Lower leg skin (tissue), 4 donors: Measurements from ENCODE around the gene RNF8. TPM values are rescaled to one million over a fixed set of nuclear protein-coding genes. Genes with fewer than 3 reads are reported as not detected.

Source experiments
- DNase-seq, 2 donors: peaks; one replicate each; pipeline ENCODE4 v3.0.0-alpha.2; 2019; ENCODE audit warnings: low spot score in 2 of 2
- H3K4me3 ChIP-seq: fragments of 200-600 bp; sonication (generic); 2 replicates; pipeline ENCODE4 v1.5.1; 2017; ENCODE audit warnings: mild to moderate bottlenecking, low read depth; ENCODE audit not compliant: poor library complexity, severe bottlenecking
- POLR2A ChIP-seq, 2 donors: fragments of 450-650 bp; IDR thresholded peaks; one replicate each; pipeline ENCODE4 v1.6.1; 2016 to 2017; ENCODE audit warnings: antibody characterized with exemption in 2 of 2, mild to moderate bottlenecking in 1 of 2, moderate library complexity in 1 of 2
- WGBS, 2 donors: methylation state at CpG; one replicate each; pipeline ENCODE4 v1.1.5; 2018; 5-methylcytosine and 5-hydroxymethylcytosine counted together
- intact Hi-C: fragments of 100-400 bp; cut with DNase I; formaldehyde crosslinking; loops from one replicate; pipeline ENCODE4 v1.15.0; 2023; ENCODE audit warnings: low total_unique reads
- total RNA-seq, 4 donors: library from RNA; depleted of rRNA; stranded (reverse); fragments of >200 nt; gene quantifications; one replicate each; pipeline ENCODE4 v1.1.0, GENCODE V29; 2016
- TF ChIP-seq, protein P1 (sequence below), 3 donors: fragments of 450-650 bp; IDR thresholded peaks; one replicate each; pipeline ENCODE4 v1.5.1; 2016; ENCODE audit warnings: antibody characterized with exemption in 3 of 3, mild to moderate bottlenecking in 3 of 3, moderate library complexity in 2 of 3

The RNF8 gene
- total RNA-seq, 4 donors from 2014 or later = 7.1 to 16.2 (median 12.9) TPM

DNA sequence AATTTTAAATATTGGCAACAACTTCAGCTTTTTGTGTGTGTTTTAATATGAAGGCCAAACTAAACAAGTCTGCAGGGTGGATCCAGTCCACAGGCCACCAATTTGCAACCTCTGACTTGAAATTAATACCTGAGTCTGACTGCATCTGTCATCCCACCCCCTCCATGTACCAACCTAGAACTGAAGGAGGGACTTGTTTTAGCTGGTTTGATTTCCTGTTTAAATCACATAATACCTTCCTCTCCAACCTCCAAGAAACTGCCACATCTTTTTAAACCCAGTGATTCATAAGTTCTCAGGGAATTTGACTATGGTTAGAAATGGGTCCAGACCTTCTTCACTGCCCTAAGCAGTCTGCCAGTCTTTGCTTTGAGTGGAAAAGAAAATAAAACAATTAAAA, 21.6 kb downstream of the RNF8 start:
- intact Hi-C loops = no loop called here
- H3K4me3 ChIP-seq = no peak overlapping the region
- DNase-seq = no peak
- no peak for TF ChIP-seq POLR2A (IDR thresholded peaks at IDR 0.05)
- TF ChIP-seq, protein P1, sequence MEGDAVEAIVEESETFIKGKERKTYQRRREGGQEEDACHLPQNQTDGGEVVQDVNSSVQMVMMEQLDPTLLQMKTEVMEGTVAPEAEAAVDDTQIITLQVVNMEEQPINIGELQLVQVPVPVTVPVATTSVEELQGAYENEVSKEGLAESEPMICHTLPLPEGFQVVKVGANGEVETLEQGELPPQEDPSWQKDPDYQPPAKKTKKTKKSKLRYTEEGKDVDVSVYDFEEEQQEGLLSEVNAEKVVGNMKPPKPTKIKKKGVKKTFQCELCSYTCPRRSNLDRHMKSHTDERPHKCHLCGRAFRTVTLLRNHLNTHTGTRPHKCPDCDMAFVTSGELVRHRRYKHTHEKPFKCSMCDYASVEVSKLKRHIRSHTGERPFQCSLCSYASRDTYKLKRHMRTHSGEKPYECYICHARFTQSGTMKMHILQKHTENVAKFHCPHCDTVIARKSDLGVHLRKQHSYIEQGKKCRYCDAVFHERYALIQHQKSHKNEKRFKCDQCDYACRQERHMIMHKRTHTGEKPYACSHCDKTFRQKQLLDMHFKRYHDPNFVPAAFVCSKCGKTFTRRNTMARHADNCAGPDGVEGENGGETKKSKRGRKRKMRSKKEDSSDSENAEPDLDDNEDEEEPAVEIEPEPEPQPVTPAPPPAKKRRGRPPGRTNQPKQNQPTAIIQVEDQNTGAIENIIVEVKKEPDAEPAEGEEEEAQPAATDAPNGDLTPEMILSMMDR (IDR thresholded peaks at IDR 0.05) = no peak

DNA sequence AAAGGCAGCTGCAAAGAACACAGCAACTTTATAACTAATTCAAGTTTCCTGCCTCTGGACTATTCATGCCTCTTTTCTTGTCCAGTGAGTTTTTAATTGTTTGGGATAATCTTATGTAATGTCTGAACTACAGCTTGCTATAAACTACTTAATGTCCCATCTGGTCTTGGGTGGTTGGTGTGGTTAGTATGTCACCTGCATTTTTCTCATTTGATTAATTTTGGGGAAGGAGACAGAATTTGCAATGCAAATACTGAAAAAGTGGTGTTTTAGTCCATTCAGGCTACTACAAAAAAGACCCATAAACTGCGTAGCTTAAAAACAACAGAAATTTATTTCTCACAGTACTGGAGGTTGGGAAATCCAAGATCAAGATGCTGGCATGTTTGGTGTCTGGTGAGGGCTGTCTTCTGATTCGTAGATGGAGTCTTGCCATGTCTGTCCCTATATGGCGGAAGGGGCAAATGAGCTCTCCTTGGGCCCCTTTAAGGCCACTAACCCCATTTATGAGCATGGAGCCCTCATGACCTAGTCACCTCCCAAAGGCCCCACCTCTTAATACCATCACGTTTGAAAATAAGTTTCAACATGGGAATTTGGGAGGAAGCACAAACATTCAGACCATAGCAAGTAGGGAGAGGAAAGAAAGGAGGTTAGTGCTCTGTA, 22.4 kb downstream of the RNF8 start:
- intact Hi-C loops = no loop called here
- 78 to 79% methylated on average over 4 of the region's 4 CpGs for WGBS, 2 donors
- H3K4me3 ChIP-seq = no peak overlapping the region
- DNase-seq = no peak
- no peak for TF ChIP-seq POLR2A (IDR thresholded peaks at IDR 0.05)
- TF ChIP-seq, protein P1 (IDR thresholded peaks at IDR 0.05) = no peak

DNA sequence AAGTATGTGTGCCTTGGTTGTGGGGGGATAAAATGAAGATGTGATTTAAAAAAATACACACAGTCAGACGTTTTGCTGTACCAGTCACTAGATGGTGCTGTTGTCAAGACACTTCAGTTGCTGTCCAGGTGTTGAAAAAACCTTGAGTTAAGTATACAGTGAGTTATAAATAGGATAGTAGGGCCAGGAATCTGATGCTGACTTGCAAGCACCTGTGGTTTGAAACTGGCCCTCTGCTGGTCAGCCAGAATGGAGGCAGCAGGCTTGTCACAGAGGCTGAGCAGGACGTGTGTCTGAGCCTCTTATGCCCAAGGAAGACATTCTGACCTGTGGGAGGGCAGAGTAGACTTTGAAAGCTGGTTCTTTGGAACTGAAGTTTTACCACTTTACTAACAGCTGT, 27.8 kb downstream of the RNF8 start:
- no peak overlapping the region for H3K4me3 ChIP-seq
- TF ChIP-seq, protein P1 (IDR thresholded peaks at IDR 0.05) = no peak
- no peak for TF ChIP-seq POLR2A (IDR thresholded peaks at IDR 0.05)
- no peak for DNase-seq
- 47 to 49% methylated on average over 2 of the region's 2 CpGs for WGBS, 2 donors
- intact Hi-C loops = no loop called here

DNA sequence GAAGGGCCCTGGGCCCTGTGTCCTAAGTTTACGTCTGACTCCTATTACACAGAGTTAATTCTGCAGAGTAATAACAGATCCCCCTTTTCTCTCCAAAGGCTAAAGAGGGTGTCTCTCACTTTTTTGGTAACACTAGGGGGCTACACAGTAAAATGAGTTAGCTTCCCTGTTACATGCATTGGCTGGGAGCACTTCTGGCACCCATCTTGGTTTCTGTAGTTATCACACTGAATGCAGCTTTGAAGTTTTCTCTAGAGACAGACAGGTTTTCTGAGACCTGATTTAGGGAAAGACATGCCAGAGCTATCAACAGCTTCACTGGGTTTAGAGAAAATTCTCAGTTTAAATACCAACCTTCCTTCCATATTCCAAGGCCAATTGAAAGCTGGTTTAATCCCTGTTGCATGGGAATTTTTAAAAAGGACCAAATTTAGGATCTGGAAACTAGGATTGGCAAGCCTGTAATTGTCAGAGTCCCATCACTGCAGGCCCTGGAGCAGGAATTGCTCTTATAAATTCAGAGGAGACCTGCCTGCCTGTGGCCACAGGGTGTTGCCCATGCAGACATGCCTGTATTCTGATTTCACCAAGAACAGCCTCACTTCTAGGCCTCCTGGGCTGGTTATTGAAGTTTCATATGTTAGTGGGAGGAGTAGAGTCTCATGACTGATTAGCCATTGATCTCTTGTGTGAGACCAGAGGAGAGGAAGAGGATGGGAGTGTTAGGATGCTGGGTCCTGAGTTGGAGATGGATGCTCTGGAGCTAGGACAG, 29.4 kb downstream of the RNF8 start:
- WGBS, 2 donors = 82 to 97% methylated on average over 1 of the region's 1 CpG
- TF ChIP-seq, protein P1 (IDR thresholded peaks at IDR 0.05) = no peak
- no peak for TF ChIP-seq POLR2A (IDR thresholded peaks at IDR 0.05)
- no peak overlapping the region for H3K4me3 ChIP-seq
- intact Hi-C loops = no loop called here
- no peak for DNase-seq

DNA sequence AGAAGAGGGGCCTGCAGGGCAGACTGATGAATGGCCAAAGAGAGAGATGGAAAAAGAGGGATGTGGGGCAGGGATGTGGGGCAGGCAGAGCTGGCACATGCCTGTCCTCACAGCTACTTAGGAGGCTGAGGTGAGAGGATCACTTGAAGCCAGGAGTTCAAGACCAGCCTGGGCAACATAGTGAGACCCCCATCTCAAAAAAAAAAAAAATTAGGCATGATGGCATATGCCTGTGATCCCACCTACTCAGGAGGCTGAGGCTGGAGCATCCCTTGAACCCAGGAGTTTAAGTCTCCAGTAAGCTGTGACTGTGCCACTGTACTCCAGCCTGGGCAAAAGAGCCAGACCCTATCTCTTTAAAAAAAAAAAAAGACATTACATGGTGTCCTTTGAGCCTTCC, 34.8 kb downstream of the RNF8 start:
- no peak for DNase-seq
- intact Hi-C loops = no loop called here
- TF ChIP-seq POLR2A (IDR thresholded peaks at IDR 0.05) = no peak
- TF ChIP-seq, protein P1 (IDR thresholded peaks at IDR 0.05) = no peak
- no peak overlapping the region for H3K4me3 ChIP-seq
